HL-60 (cell line): Measurements from ENCODE around the gene ANKRD13A.

ENCODE experiments used
- GABPA ChIP-seq: IDR thresholded peaks from 2 replicates; pipeline ENCODE4 v1.6.1; 2012; ENCODE audit warnings: low read depth
- POLR2AphosphoS5 ChIP-seq: IDR thresholded peaks from 2 replicates; pipeline ENCODE4 v1.6.1; 2012; ENCODE audit warnings: low read depth
- SPI1 ChIP-seq: IDR thresholded peaks from 2 replicates; pipeline ENCODE4 v1.6.1; 2012; ENCODE audit warnings: low read depth, mild to moderate bottlenecking, borderline replicate concordance
- TF ChIP-seq, protein P1 (sequence below): IDR thresholded peaks from one replicate; pipeline ENCODE4 v1.5.1; 2011; ENCODE audit warnings: low read length, control low read depth, inconsistent platforms; ENCODE audit not compliant: insufficient read depth
- TF ChIP-seq, protein P2 (sequence below): IDR thresholded peaks from 2 replicates; pipeline ENCODE4 v1.6.1; 2012; ENCODE audit warnings: low read depth; ENCODE audit not compliant: insufficient replicate concordance

- TF ChIP-seq, protein P1, sequence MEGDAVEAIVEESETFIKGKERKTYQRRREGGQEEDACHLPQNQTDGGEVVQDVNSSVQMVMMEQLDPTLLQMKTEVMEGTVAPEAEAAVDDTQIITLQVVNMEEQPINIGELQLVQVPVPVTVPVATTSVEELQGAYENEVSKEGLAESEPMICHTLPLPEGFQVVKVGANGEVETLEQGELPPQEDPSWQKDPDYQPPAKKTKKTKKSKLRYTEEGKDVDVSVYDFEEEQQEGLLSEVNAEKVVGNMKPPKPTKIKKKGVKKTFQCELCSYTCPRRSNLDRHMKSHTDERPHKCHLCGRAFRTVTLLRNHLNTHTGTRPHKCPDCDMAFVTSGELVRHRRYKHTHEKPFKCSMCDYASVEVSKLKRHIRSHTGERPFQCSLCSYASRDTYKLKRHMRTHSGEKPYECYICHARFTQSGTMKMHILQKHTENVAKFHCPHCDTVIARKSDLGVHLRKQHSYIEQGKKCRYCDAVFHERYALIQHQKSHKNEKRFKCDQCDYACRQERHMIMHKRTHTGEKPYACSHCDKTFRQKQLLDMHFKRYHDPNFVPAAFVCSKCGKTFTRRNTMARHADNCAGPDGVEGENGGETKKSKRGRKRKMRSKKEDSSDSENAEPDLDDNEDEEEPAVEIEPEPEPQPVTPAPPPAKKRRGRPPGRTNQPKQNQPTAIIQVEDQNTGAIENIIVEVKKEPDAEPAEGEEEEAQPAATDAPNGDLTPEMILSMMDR = no peak
- TF ChIP-seq POLR2AphosphoS5 = no peak
- TF ChIP-seq, protein P2, sequence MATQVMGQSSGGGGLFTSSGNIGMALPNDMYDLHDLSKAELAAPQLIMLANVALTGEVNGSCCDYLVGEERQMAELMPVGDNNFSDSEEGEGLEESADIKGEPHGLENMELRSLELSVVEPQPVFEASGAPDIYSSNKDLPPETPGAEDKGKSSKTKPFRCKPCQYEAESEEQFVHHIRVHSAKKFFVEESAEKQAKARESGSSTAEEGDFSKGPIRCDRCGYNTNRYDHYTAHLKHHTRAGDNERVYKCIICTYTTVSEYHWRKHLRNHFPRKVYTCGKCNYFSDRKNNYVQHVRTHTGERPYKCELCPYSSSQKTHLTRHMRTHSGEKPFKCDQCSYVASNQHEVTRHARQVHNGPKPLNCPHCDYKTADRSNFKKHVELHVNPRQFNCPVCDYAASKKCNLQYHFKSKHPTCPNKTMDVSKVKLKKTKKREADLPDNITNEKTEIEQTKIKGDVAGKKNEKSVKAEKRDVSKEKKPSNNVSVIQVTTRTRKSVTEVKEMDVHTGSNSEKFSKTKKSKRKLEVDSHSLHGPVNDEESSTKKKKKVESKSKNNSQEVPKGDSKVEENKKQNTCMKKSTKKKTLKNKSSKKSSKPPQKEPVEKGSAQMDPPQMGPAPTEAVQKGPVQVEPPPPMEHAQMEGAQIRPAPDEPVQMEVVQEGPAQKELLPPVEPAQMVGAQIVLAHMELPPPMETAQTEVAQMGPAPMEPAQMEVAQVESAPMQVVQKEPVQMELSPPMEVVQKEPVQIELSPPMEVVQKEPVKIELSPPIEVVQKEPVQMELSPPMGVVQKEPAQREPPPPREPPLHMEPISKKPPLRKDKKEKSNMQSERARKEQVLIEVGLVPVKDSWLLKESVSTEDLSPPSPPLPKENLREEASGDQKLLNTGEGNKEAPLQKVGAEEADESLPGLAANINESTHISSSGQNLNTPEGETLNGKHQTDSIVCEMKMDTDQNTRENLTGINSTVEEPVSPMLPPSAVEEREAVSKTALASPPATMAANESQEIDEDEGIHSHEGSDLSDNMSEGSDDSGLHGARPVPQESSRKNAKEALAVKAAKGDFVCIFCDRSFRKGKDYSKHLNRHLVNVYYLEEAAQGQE = no peak
- no peak for TF ChIP-seq SPI1
- no peak for TF ChIP-seq GABPA
Observed at GRCh38 chr12:109998241-109998903, 858 bp upstream of the ANKRD13A start.
